ENCODE data around the gene NCS1. TPM values are rescaled to one million over a fixed set of nuclear protein-coding genes. Genes with fewer than 3 reads are reported as not detected.

Gene NCS1
- total RNA-seq, 2 experiments from 2014 or later = 1.1 to 1.4 TPM

DNA sequence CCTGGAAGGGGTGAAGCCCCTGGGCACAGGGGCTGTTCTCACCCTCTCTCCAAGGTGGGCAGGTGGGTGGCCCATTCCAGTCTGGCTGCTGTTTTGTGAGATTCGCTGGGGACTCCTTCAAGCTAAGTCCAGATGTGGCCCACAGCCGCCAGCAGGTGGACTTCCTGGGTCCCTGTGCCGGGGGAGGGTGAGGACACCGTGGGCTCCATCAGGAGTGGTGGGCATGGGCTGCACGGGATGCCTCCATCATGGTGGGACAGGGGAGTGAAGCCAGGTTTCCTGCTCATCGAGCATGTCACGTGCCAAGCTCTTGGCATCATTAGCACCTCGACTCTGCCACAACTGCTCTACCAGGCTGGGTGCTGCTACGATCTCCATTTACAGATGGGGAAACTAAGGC, 1.8 kb downstream of the NCS1 start:
- H3K27me3 Mint-ChIP-seq = peaks cover 31% of the 10 kb centered on the region
- DNase-seq (no peak), ATAC-seq (ENCODE audit: low read depth) (no peak)
- no peaks in the 10 kb centered on the region for H3K9me3 Mint-ChIP-seq
- POLR2A ChIA-PET = no interaction called here
- H3K27ac Mint-ChIP-seq = no peak overlapping the region
- H3K4me1 Mint-ChIP-seq = no peaks in the 10 kb centered on the region
- no peak overlapping the region for H3K4me3 Mint-ChIP-seq
- H3K36me3 Mint-ChIP-seq = no peaks in the 10 kb centered on the region

DNA sequence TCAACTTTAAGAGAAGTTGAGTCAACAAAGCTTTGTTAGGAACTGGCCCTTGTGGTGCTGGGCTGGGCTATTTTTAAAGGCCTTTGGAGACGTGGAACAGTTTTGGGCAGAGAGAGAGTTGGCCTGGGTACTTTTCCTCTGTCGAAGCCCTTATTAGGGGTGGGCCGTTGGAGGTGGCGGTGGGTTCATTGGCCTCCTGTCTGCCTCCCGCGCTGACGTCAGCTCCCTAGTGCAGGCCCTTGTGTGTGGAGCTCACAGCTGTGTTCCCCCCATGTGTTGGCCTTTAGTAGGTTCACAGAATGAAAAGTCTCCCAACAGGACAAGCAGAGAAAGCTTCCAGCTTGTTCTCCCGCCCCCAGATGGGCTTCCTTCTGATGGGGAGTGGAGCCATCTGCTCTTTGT, 2.7 kb downstream of the NCS1 start:
- Mint-ChIP-seq H3K36me3 (no peaks in the 10 kb centered on the region), H3K9me3 (no peaks in the 10 kb centered on the region), H3K4me1 (no peaks in the 10 kb centered on the region), H3K27me3 (peaks cover 28% of the 10 kb centered on the region), H3K4me3 (no peak overlapping the region), H3K27ac (no peak overlapping the region)
- DNase-seq = no peak
- no peak for ATAC-seq (ENCODE audit: low read depth)
- POLR2A ChIA-PET = no interaction called here

DNA sequence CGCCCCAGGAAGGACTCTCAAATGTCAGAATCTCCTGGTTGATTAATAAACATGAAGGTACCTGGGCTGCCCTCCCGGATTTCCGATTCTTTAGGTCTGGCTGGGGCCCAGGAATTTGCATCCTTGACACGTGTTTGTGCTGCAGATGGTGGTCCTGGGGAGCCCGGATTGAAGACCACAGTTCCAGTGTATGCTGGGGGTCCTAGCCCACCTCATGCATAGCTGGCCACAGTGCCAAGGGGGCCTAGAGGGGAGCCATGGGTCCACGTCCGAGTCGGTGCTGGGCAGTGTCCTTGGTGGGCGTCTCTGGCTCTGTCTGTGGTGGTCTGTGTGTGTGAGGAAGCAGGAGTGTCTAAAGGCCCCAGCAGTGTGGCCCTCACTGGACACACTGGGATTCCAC, 3.2 kb downstream of the NCS1 start:
- POLR2A ChIA-PET = no interaction called here
- no peaks in the 10 kb centered on the region for H3K4me1 Mint-ChIP-seq
- H3K27me3 Mint-ChIP-seq = peaks cover 26% of the 10 kb centered on the region
- H3K27ac Mint-ChIP-seq = no peak overlapping the region
- ATAC-seq (ENCODE audit: low read depth) (no peak), DNase-seq (no peak)
- H3K36me3 Mint-ChIP-seq = no peaks in the 10 kb centered on the region
- no peak overlapping the region for H3K4me3 Mint-ChIP-seq
- H3K9me3 Mint-ChIP-seq = no peaks in the 10 kb centered on the region

DNA sequence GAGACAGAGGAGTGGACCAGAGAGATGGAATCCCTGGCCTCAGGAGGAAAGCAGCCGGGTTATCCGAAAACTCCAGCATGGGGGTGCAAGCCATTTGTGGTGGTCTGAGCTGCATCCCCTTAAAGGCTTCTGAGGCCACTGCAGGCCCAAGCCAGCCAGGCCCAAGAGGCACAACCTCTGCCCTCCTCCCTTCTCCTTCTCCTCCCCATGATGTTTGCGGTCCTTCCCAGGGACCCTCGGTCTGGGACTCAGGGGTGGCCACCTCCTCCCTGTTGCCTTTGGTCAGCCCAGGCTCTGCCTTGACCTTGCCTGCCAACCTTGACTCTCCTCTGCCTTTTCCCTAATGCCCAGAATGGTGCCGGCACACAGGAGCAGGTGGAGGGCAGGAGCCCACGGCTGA, 4.6 kb downstream of the NCS1 start:
- H3K4me3 Mint-ChIP-seq = no peak overlapping the region
- H3K9me3 Mint-ChIP-seq = no peaks in the 10 kb centered on the region
- POLR2A ChIA-PET = no interaction called here
- no peak for DNase-seq
- H3K36me3 Mint-ChIP-seq = no peaks in the 10 kb centered on the region
- H3K4me1 Mint-ChIP-seq = no peaks in the 10 kb centered on the region
- H3K27me3 Mint-ChIP-seq = peaks cover 14% of the 10 kb centered on the region
- ATAC-seq (ENCODE audit: low read depth) = no peak
- H3K27ac Mint-ChIP-seq = no peak overlapping the region

DNA sequence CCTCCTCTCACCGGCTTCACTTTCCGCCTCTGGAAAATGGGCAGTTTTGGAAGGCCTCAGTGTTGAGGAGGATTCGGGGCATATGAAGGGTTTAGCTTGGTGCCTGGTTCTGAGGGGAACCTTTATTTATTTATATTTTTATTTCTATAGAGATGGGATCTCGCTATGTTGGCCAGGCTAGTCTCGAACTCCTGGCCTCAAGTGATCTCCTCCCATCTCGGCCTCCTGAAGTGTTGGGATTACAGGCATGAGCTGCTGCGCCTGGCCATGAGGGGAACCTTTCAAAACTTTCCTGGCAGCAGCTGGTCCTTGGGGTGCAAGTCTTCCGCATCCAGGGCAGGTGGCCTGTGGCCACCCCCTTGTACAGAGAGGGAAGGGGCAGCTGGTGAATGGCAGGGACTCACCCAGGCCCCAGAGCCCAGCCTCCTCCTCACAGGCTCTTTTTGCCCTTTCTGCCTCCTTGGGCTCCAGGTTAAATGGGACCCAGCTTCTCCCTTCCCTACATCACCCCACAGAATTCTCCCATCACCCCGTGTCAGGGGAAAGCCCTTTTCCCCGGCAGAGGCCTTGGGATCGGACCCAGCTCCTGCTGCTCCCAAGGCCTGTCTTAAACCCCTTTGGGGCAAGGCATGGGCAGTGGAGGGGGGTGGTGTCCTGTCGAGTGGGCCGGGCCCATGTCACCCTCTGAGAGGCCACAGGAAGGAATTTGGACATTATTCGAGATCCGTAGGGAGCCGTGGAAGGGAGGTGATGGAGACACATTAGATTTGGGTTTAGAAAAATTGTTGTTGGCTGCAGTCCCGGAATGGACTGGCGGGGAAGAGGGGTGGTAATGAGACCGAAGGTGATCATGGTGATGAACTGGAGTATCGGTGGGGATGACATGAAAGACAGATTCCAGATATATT, 5.9 kb downstream of the NCS1 start:
- H3K4me1 Mint-ChIP-seq = no peaks in the 10 kb centered on the region
- H3K4me3 Mint-ChIP-seq = no peak overlapping the region
- ATAC-seq (ENCODE audit: low read depth) (no peak), DNase-seq (no peak)
- POLR2A ChIA-PET = no interaction called here
- H3K27ac Mint-ChIP-seq = no peak overlapping the region
- H3K9me3 Mint-ChIP-seq = no peaks in the 10 kb centered on the region
- H3K27me3 Mint-ChIP-seq = peaks cover 13% of the 10 kb centered on the region
- H3K36me3 Mint-ChIP-seq = no peaks in the 10 kb centered on the region

DNA sequence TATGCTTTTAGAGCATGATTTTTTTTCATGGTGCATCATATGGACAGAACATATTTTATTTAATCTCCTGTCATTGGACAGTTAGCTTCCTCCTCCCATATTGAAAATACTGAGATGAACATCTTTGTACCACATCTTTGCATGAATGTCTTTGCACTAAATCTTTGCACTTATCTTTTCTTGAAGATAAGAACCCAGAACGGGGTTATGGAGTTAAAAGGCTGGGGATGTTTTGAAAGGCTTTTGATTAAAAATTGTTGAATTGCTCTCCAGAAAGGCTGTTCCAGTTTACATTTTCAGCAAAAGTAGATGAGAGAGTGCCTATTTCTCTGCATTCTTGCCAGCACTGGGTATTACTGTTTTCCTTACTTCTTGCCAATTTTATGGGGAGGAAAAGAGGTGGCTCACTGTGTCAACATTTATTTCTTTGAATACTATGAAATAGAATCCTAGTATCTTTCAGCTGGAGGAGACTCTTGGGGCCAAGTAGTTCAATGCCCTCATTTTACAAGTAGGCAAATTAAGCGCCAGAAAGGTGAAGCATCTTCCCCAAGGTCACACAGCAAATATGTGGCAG, 7.2 kb downstream of the NCS1 start:
- H3K36me3 Mint-ChIP-seq = no peaks in the 10 kb centered on the region
- ATAC-seq (ENCODE audit: low read depth) (no peak), DNase-seq (no peak)
- no peaks in the 10 kb centered on the region for H3K9me3 Mint-ChIP-seq
- peaks cover 2% of the 10 kb centered on the region for H3K27me3 Mint-ChIP-seq
- POLR2A ChIA-PET = no interaction called here
- no peak overlapping the region for H3K4me3 Mint-ChIP-seq
- H3K4me1 Mint-ChIP-seq = peaks cover 2% of the 10 kb centered on the region
- no peak overlapping the region for H3K27ac Mint-ChIP-seq

DNA sequence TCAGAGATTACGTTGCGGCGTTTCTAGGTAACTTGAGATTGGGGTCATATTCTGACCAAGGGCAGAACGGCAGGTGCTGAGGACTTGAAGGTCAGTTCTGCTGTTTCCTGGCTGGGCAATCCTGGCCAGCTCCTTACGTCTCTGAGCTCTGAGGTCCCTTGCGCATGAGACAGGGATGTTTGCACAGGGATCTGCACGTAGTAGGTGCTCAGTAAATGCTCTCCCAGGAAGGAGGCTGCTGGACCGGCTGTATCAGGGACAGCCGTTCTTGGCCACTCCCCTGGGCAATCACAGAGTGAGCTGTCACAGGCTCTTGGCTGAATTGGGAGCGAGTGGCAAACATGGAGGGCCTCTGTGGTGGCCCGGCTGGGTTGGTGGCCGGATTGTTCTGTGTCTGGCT, 8.3 kb downstream of the NCS1 start:
- peaks cover 2% of the 10 kb centered on the region for H3K4me1 Mint-ChIP-seq
- DNase-seq = no peak
- ATAC-seq (ENCODE audit: low read depth) = no peak
- H3K27me3 Mint-ChIP-seq = no peaks in the 10 kb centered on the region
- no peak overlapping the region for H3K4me3 Mint-ChIP-seq
- H3K27ac Mint-ChIP-seq = no peak overlapping the region
- H3K36me3 Mint-ChIP-seq = no peaks in the 10 kb centered on the region
- no peaks in the 10 kb centered on the region for H3K9me3 Mint-ChIP-seq
- POLR2A ChIA-PET = no interaction called here

DNA sequence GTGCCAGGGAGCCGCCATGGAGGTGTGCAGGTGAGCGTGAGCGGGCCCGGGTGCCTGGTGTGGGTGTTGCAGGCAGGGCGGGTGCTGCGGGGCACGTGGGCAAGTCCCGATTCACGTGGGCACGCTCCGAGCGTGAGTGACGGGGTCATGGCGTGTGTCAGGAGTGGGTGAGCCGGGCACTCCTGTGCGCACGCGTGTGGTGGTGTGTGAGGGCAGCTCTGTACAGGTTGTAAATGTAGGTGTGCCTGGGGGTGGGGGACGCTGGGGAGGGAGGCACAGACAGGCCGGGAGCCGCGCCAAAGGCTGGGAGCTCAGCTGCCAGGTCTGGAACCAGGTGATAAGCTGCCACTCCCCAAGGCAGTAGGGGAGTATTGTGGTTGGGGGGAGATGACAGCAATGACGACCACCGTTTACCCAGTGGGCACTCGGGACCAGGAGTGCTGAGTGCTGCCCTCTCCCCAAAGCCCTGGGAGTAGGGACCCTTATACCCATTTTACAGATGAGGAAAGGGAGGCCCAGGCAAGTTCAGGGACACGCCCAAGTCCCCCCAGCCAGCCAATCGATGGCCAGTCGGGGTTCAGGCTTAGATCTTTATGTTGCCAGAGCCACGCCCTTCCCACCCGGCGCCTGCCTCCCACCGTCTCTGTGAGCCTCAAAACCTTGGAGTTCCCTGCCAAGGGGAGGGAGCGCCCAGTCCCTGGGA, 9.6 kb downstream of the NCS1 start:
- peaks cover 2% of the 10 kb centered on the region for H3K4me1 Mint-ChIP-seq

DNA sequence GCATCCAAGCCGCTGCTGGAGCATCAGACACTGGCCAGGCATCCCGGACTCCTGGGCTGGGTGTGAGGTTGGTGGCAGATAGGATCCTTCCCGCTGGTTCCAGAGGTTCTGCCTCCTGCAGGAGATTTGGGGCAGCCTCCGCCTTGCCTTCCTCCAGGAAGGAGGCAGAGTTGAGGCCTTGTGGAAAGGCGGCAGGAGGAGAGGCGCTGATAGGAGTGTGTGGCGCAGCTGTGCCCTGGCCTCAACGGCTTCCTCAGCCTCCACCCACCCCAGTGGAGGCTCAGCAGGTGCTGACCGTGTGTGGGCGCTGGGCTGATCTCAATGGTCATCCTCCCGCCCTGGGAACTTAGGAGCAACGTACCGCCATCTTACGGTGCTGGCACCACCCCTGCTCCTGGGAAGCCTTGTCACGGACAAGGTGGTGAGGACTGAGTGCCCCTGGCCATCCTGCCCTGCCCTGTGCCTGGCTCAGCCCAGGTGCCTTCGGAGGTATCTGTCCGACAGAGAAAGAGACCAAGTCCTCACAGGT, 10.2 kb downstream of the NCS1 start:
- Mint-ChIP-seq H3K4me3 (no peak overlapping the region), H3K36me3 (no peaks in the 10 kb centered on the region), H3K27me3 (no peaks in the 10 kb centered on the region), H3K4me1 (peaks cover 2% of the 10 kb centered on the region), H3K9me3 (no peaks in the 10 kb centered on the region), H3K27ac (no peak overlapping the region)
- no peak for DNase-seq
- POLR2A ChIA-PET = no interaction called here
- ATAC-seq (ENCODE audit: low read depth) = no peak

More for the DNA sequence above, 9.6 kb downstream of the NCS1 start:
- Mint-ChIP-seq H3K4me3 (no peak overlapping the region), H3K9me3 (no peaks in the 10 kb centered on the region), H3K27me3 (no peaks in the 10 kb centered on the region), H3K27ac (no peak overlapping the region), H3K36me3 (no peaks in the 10 kb centered on the region)
- POLR2A ChIA-PET = no interaction called here
- DNase-seq (no peak), ATAC-seq (ENCODE audit: low read depth) (no peak)

DNA sequence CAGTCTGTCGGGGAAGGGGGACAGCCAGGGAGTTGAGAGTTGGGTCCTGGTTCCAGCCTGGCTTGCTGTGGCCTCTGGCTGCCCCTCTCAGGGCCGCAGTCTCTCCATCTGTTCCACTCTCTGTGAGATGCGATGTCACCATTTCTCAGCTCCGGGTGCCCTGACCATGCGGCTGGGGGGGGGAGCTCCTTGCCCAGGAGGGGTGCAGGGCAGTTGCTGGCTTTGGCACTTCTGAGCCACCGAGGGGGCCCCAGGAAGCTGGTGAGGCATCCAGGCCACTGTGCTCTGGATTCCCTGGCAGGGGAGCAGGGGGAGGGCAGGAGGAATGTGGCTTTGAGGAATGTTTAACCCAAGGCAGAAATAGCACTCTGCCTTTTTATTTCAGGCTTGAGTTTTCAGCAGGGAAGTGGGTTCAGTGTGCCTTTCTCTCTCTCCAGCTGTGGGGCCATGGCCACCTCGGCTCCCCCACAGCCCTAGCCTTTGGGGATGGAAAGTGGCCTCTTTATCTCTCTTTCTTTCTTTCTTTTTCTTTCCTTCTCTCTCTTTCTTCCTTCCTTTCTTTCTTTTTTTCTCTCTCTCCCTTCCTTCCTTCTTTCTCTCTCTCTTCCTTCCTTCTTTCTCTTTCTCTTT, 11.0 kb downstream of the NCS1 start:
- Mint-ChIP-seq H3K27ac (no peak overlapping the region), H3K36me3 (no peaks in the 10 kb centered on the region), H3K4me3 (no peak overlapping the region), H3K27me3 (no peaks in the 10 kb centered on the region), H3K9me3 (no peaks in the 10 kb centered on the region), H3K4me1 (peaks cover 2% of the 10 kb centered on the region)
- no peak for DNase-seq
- POLR2A ChIA-PET = no interaction called here
- no peak for ATAC-seq (ENCODE audit: low read depth)

DNA sequence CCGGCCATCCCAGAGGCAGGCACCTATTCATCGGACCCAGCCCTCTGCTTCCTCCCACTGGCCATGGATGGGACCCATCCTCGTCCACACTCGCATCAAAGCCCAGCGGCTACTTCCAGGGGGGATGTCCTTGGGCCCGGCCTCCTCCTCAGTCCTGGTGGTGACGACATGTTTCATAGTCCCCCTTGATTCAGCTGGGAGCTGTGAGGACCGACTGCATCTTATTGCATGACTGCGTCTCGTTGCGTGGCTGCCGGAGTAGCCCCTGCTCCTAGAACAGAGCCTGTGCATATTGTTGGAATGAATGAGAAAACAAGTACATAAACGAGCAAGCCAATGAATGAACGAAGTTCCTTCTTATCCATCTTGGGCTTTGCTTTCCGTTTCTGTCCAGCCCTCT, 12.8 kb downstream of the NCS1 start:
- DNase-seq (no peak), ATAC-seq (ENCODE audit: low read depth) (no peak)
- Mint-ChIP-seq H3K4me1 (peaks cover 2% of the 10 kb centered on the region), H3K4me3 (no peak overlapping the region), H3K27me3 (peaks cover under 1% of the 10 kb centered on the region), H3K9me3 (no peaks in the 10 kb centered on the region), H3K27ac (no peak overlapping the region), H3K36me3 (no peaks in the 10 kb centered on the region)
- POLR2A ChIA-PET = no interaction called here

DNA sequence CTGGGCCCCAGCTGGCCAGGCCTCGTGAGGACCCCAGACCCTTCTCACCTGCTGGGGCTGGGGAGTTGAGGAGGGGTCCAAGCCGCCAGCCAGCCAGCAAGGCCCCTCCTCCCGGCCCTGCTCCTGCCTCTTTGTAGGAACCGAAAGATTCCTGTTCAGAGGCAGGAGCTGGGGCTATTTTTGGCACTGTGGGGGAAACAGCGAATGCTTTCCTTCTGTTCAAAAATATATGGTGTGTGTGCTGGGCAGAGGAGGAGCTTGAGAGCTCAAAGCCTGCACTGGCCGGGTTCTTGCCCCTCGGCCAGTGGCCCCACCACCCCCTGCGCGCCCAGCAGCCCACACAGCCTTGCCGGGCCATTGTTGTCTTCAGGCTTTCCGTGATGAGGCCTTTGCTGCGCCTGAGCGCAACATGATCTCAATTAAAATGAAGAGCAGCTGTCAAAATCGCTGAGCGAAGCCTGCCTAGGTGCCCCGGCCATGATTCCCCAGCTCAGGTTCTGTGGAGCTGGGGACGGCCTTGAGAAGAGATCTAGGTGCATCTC, 13.4 kb downstream of the NCS1 start:
- no peak overlapping the region for H3K4me3 Mint-ChIP-seq
- no peaks in the 10 kb centered on the region for H3K36me3 Mint-ChIP-seq

DNA sequence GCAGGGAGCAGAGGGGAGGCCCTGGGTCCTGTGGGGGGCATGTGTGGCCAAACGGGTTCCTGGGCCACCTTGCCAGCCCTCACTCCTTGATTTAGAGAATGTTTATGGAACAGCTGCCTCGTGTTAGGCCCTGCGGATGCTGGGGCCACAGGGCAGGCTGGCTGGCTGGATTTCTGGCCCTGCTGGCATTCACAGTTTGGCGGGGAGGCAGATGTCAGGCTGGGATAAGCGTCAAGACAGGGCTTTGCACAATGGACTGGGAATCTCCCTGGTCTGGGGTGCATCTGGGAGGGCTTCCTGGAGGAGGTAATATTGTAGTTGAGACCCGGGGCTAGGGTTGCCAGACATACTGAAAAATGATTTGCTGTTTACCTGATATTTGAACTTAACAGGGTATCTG, 13.8 kb downstream of the NCS1 start:
- Mint-ChIP-seq H3K4me3 (no peak overlapping the region), H3K27ac (no peak overlapping the region), H3K36me3 (no peaks in the 10 kb centered on the region), H3K4me1 (peaks cover 2% of the 10 kb centered on the region), H3K27me3 (peaks cover 2% of the 10 kb centered on the region), H3K9me3 (no peaks in the 10 kb centered on the region)
- no peak for ATAC-seq (ENCODE audit: low read depth)
- DNase-seq = no peak
- POLR2A ChIA-PET = no interaction called here

More for the DNA sequence above, 13.4 kb downstream of the NCS1 start:
- H3K9me3 Mint-ChIP-seq = no peaks in the 10 kb centered on the region
- no peak for DNase-seq
- POLR2A ChIA-PET = no interaction called here
- peaks cover 2% of the 10 kb centered on the region for H3K4me1 Mint-ChIP-seq
- peaks cover 2% of the 10 kb centered on the region for H3K27me3 Mint-ChIP-seq
- ATAC-seq (ENCODE audit: low read depth) = no peak
- H3K27ac Mint-ChIP-seq = no peak overlapping the region

All from activated naive CD8-positive, alpha-beta T cell treated with anti-CD3 and anti-CD28 coated beads, Interleukin-2, amount 10 ng/mL, durations not matched to agents 7 days and 5 days (primary cell).